MCF 10A (cell line): ENCODE results near the gene SSTR5. TPM values are rescaled to one million over a fixed set of nuclear protein-coding genes. Genes with fewer than 3 reads are reported as not detected.
"Not testable (repeated sequence)": the region's sequence is repeated elsewhere in the genome, so short reads cannot be mapped to it uniquely, and the experiment has no call there.

Experiments
- Bru-seq: library from RNA; stranded (reverse); fragments of 400-500 nt; gene quantifications from one replicate; lab custom pipeline; 2021; lab: Mats Ljungman, UMichigan
- BruChase-seq, 2 experiments: library from RNA; stranded (reverse); fragments of 400-500 nt; gene quantifications; one replicate each; lab custom pipeline; 2021; lab: Mats Ljungman, UMichigan
- BruUV-seq: library from RNA; stranded (reverse); fragments of 400-500 nt; replicated peaks from 2 replicates; lab custom pipeline; 2021; lab: Mats Ljungman, UMichigan
- CTCF ChIA-PET: fragments of 300-600 bp; sonication (Branson Sonifier 250); formaldehyde crosslinking; extraction: SDS; loops from one replicate; lab custom pipeline; 2021; ENCODE audit warnings: antibody characterized with exemption, inconsistent platforms; lab: Yijun Ruan, JAX
- POLR2A ChIA-PET: fragments of 300-600, 350-650 bp; sonication (Branson Sonifier 250); formaldehyde crosslinking; extraction: SDS; loops from one replicate; lab custom pipeline; 2020; ENCODE audit warnings: antibody characterized with exemption, inconsistent platforms; lab: Yijun Ruan, JAX
- DNase-seq: peaks from one replicate; pipeline ENCODE4 v3.0.0-alpha.2; 2018; ENCODE audit not compliant: unreplicated experiment
- H3K27ac Mint-ChIP-seq: one replicate; pipeline ENCODE4 v1.8.0; 2022; ENCODE audit warnings: mild to moderate bottlenecking, low read depth, mixed read lengths; ENCODE audit not compliant: unreplicated experiment
- H3K27me3 Mint-ChIP-seq: one replicate; pipeline ENCODE4 v1.8.0; 2022; ENCODE audit warnings: mixed read lengths; ENCODE audit not compliant: insufficient read depth, unreplicated experiment
- H3K36me3 Mint-ChIP-seq: one replicate; pipeline ENCODE4 v1.8.0; 2022; ENCODE audit warnings: mild to moderate bottlenecking, moderate library complexity, mixed read lengths; ENCODE audit not compliant: insufficient read depth, unreplicated experiment
- H3K4me1 Mint-ChIP-seq: one replicate; pipeline ENCODE4 v1.8.0; 2022; ENCODE audit warnings: mixed read lengths; ENCODE audit not compliant: insufficient read depth, unreplicated experiment
- H3K4me3 Mint-ChIP-seq: one replicate; pipeline ENCODE4 v1.8.0; 2022; ENCODE audit warnings: mild to moderate bottlenecking, moderate library complexity, mixed read lengths; ENCODE audit not compliant: unreplicated experiment
- H3K9me3 Mint-ChIP-seq: one replicate; pipeline ENCODE4 v1.8.0; 2022; ENCODE audit warnings: mixed read lengths; ENCODE audit not compliant: unreplicated experiment
- CTCF ChIP-seq: fragments of 200-600 bp; IDR thresholded peaks from one replicate; pipeline ENCODE4 v1.8.0; 2022; ENCODE audit warnings: antibody characterized with exemption, mild to moderate bottlenecking; ENCODE audit not compliant: unreplicated experiment
- intact Hi-C: fragments of 100-400 bp; cut with micrococcal nuclease; formaldehyde crosslinking; loops from 2 replicates; pipeline ENCODE4 v1.14.1; 2022
- long read RNA-seq: library from polyadenylated mRNA; stranded (forward); transcript quantifications from one replicate; pipeline ENCODE4 v2.0.0, GENCODE V29; 2022
- total RNA-seq: library from RNA; stranded (reverse); gene quantifications from 2 replicates; pipeline ENCODE4 v1.2.3, GENCODE V29; 2022

SSTR5 gene
- total RNA-seq (not detected in 2 replicates), Bru-seq, nascent RNA (not detected), BruChase-seq, experiment 1, labeled RNA remaining after a 6-hour chase (not detected), BruChase-seq, experiment 2, labeled RNA remaining after a 2-hour chase (not detected)
- long read RNA-seq: 0 reads

GRCh38 chr16:1072526-1073261 lies at the start of gene SSTR5:
Gene SSTR5, plus strand, starts transcription at chr16:1072747. Its CDS starts 6,122 bp downstream, at chr16:1078869.
- no peaks in the 10 kb centered on the region for H3K36me3 Mint-ChIP-seq
- BruUV-seq: no TSS peak
- no peak for TF ChIP-seq CTCF
- H3K9me3 Mint-ChIP-seq: no peaks in the 10 kb centered on the region
- peaks cover 5% of the 10 kb centered on the region for H3K4me1 Mint-ChIP-seq
- peaks cover 28% of the 10 kb centered on the region for H3K27me3 Mint-ChIP-seq
- intact Hi-C loops: no loop called here
- no peak for DNase-seq
- ChIA-PET POLR2A (no interaction called here), CTCF (interaction anchor here (0.6 kb wide), 1 partner anchor 15 kb away, joined by 5 read pairs; no protein-coding TSS in a partner anchor)
- no peak within 1 kb of the TSS for H3K4me3 Mint-ChIP-seq
- no peak within 1 kb of the TSS for H3K27ac Mint-ChIP-seq

- peaks cover 25% of the 10 kb centered on the region for H3K27me3 Mint-ChIP-seq
- peaks cover 9% of the 10 kb centered on the region for H3K4me1 Mint-ChIP-seq
- ChIA-PET POLR2A (no interaction called here), CTCF (interaction anchor here (0.8 kb wide), 1 partner anchor 272 kb away, joined by 4 read pairs; no protein-coding TSS in a partner anchor)
- no peak for TF ChIP-seq CTCF
- intact Hi-C loops: no loop called here
- BruUV-seq: no TSS peak
- H3K4me3 Mint-ChIP-seq: no peak overlapping the region
- no peaks in the 10 kb centered on the region for H3K9me3 Mint-ChIP-seq
- H3K36me3 Mint-ChIP-seq: no peaks in the 10 kb centered on the region
- DNase-seq: no peak
- H3K27ac Mint-ChIP-seq: no peak overlapping the region
Observed at GRCh38 chr16:1024138-1024537, 48.4 kb upstream of the SSTR5 start.

GRCh38 chr16:1025183-1025809 lies 47.3 kb upstream of the SSTR5 start:
- peak; percentile 19 for DNase-seq
- H3K4me3 Mint-ChIP-seq, POLR2A ChIA-PET: not testable (repeated sequence)

GRCh38 chr16:1026057-1026783 lies 46.3 kb upstream of the SSTR5 start:
- H3K9me3 Mint-ChIP-seq: no peaks in the 10 kb centered on the region
- H3K4me1 Mint-ChIP-seq: peaks cover 9% of the 10 kb centered on the region
- H3K36me3 Mint-ChIP-seq: no peaks in the 10 kb centered on the region
- no peak overlapping the region for H3K4me3 Mint-ChIP-seq
- ChIA-PET CTCF (no interaction called here), POLR2A (no interaction called here)
- no peak for TF ChIP-seq CTCF
- no peak for DNase-seq
- intact Hi-C loops: no loop called here
- peaks cover 20% of the 10 kb centered on the region for H3K27me3 Mint-ChIP-seq
- no peak overlapping the region for H3K27ac Mint-ChIP-seq
- BruUV-seq: no TSS peak

More at GRCh38 chr16:1025183-1025809, 47.3 kb upstream of the SSTR5 start:
- H3K9me3 Mint-ChIP-seq, H3K4me1 Mint-ChIP-seq, intact Hi-C loops, H3K27ac Mint-ChIP-seq, H3K36me3 Mint-ChIP-seq, BruUV-seq, CTCF ChIA-PET: not testable (repeated sequence)
- H3K27me3 Mint-ChIP-seq: peaks cover 20% of the 10 kb centered on the region
